K562 (cell line): ENCODE data around the gene CISD2. TPM values are rescaled to one million over a fixed set of nuclear protein-coding genes. Genes with fewer than 3 reads are reported as not detected.
A peak's percentile ranks its signal among the peaks of the same experiment; 100 is the strongest.

Source experiments
- CHD2 ChIP-seq: IDR thresholded peaks from 2 replicates; pipeline ENCODE4 v1.6.1; 2011; ENCODE audit warnings: low read depth, low read length
- CREB3L1 ChIP-seq: fragments of 450-650 bp; IDR thresholded peaks from 2 replicates; pipeline ENCODE4 v1.6.1; 2014; ENCODE audit warnings: low read depth, mild to moderate bottlenecking, moderate library complexity, borderline replicate concordance
- JUND ChIP-seq, 2 experiments: IDR thresholded peaks; 2 replicates in 1 of 2; 3 replicates in 1 of 2; pipeline ENCODE4 v1.6.1; 2011; ENCODE audit warnings: borderline replicate concordance in 2 of 2, low read depth in 2 of 2, low read length in 2 of 2, improper control_type of control experiment in 1 of 2, missing biosample characterization in 1 of 2, missing genetic modification characterization in 1 of 2, missing genetic modification reagents in 1 of 2
- KAT2B ChIP-seq: IDR thresholded peaks from one replicate; pipeline ENCODE4 v1.6.1; 2012; ENCODE audit warnings: low read depth, mild to moderate bottlenecking, control low read depth, inconsistent platforms, low read length, moderate library complexity
- L3MBTL2 ChIP-seq: fragments of 450-650 bp; IDR thresholded peaks from 2 replicates; pipeline ENCODE4 v1.6.1; 2016; ENCODE audit warnings: mild to moderate bottlenecking, moderate library complexity
- MAFK ChIP-seq: IDR thresholded peaks from 2 replicates; pipeline ENCODE4 v1.6.1; 2011; ENCODE audit warnings: low read length, improper control_type of control experiment
- MBD2 ChIP-seq: sonication (generic); IDR thresholded peaks from 2 replicates; pipeline ENCODE4 v1.6.1; 2016; ENCODE audit warnings: low read depth, borderline replicate concordance
- MEIS2 ChIP-seq: fragments of 450-650 bp; IDR thresholded peaks from 2 replicates; pipeline ENCODE4 v1.6.1; 2014; ENCODE audit warnings: mild to moderate bottlenecking; ENCODE audit not compliant: partially characterized antibody
- MIER1 ChIP-seq: fragments of 450-650 bp; IDR thresholded peaks from 2 replicates; pipeline ENCODE4 v1.6.1; 2016; ENCODE audit warnings: antibody characterized with exemption, mild to moderate bottlenecking, low read depth
- MLLT1 ChIP-seq, 2 experiments: fragments of 450-650 bp; IDR thresholded peaks; 2 replicates each; pipeline ENCODE4 v1.6.1; 2016
- MTA1 ChIP-seq: fragments of 450-650 bp; IDR thresholded peaks from 2 replicates; pipeline ENCODE4 v1.6.1; 2017; ENCODE audit warnings: borderline replicate concordance
- MTA3 ChIP-seq: fragments of 450-650 bp; formaldehyde crosslinking; IDR thresholded peaks from 2 replicates; pipeline ENCODE4 v1.6.1; 2017; ENCODE audit warnings: mild to moderate bottlenecking, borderline replicate concordance
- MXI1 ChIP-seq: IDR thresholded peaks from 2 replicates; pipeline ENCODE4 v1.6.1; 2011; ENCODE audit warnings: low read depth, mild to moderate bottlenecking, improper control_type of control experiment, low read length
- MYNN ChIP-seq, 2 experiments: sonication (generic); formaldehyde crosslinking in 1 of 2; IDR thresholded peaks; 2 replicates each; pipeline versions ENCODE4 v1.5.0 to v1.6.1; 2016 to 2020; ENCODE audit warnings: antibody characterized with exemption in 1 of 2, missing genetic modification reagents in 1 of 2
- NFIX ChIP-seq: fragments of 250-450 bp; sonication (Bioruptor Pico); IDR thresholded peaks from 2 replicates; pipeline ENCODE4 v1.4.0; 2020; ENCODE audit warnings: low read depth, mild to moderate bottlenecking, moderate library complexity
- POLR2AphosphoS5 ChIP-seq: IDR thresholded peaks from 2 replicates; pipeline ENCODE4 v1.6.1; 2011; ENCODE audit warnings: mild to moderate bottlenecking, low read depth, low read length, moderate library complexity; ENCODE audit not compliant: control insufficient read depth, insufficient read depth
- POLR2B ChIP-seq: fragments of 450-650 bp; IDR thresholded peaks from 2 replicates; pipeline ENCODE4 v1.6.1; 2018; ENCODE audit warnings: low read depth; ENCODE audit not compliant: partially characterized antibody
- PREB ChIP-seq: sonication (generic); formaldehyde crosslinking; IDR thresholded peaks from 2 replicates; pipeline ENCODE4 v1.8.1; 2023; ENCODE audit warnings: mild to moderate bottlenecking, missing genetic modification reagents
- SMARCE1 ChIP-seq: fragments of 450-650 bp; IDR thresholded peaks from 2 replicates; pipeline ENCODE4 v1.7.1; 2016; ENCODE audit warnings: mild to moderate bottlenecking
- ZC3H4 ChIP-seq: sonication (generic); formaldehyde crosslinking; IDR thresholded peaks from 2 replicates; pipeline ENCODE4 v1.9.0; 2021; ENCODE audit warnings: missing genetic modification reagents, borderline replicate concordance
- ZNF175 ChIP-seq: fragments of 200-800 bp; sonication (Bioruptor generic); IDR thresholded peaks from 2 replicates; pipeline ENCODE4 v1.6.1; 2016; ENCODE audit warnings: low read depth, mild to moderate bottlenecking, missing genetic modification characterization, missing compliant biosample characterization
- ZNF785 ChIP-seq: fragments of 250-450 bp; sonication (Bioruptor Pico); IDR thresholded peaks from 2 replicates; pipeline ENCODE4 v1.4.0; 2020; ENCODE audit warnings: mild to moderate bottlenecking
- polyA plus RNA-seq, 8 experiments: library from polyadenylated mRNA; depleted of rRNA in 4 of 8; stranded (reverse) in 5 of 8; unstranded in 3 of 8; fragments of >200 nt; fragmentation: Nextera tagmentation in 2 of 8; fragmentation: Illumina TruSeq in 1 of 8; extraction: Ambion mirVana in 2 of 8; extraction: Trizol in 1 of 8; gene quantifications; 2 replicates each; pipeline versions ENCODE4 v1.2.1 to v1.2.3, GENCODE V29; 2011 to 2014; ENCODE audit warnings: inconsistent platforms in 1 of 8, missing spikeins in 1 of 8
- total RNA-seq, 7 experiments: library from RNA; depleted of rRNA in 6 of 7; stranded (reverse); fragments of >200 nt in 6 of 7; fragmentation: Illumina TruSeq in 2 of 7; extraction: Trizol in 2 of 7; gene quantifications; 2 replicates each; pipeline versions ENCODE4 v1.2.1 to v1.2.3, GENCODE V29; 2011 to 2021; ENCODE audit warnings: low replicate concordance in 1 of 7

CISD2 gene
- total and polyA plus RNA-seq, 9 of the 15 experiments (the other 6 are each of a cell fraction or from before 2014, with no cell fraction given), result 37.8 to 91.4 (median 59.8) TPM

GRCh38 chr4:102868781-102869568, at the start of gene CISD2 (continued):
- peak; percentile 63 to 68 for TF ChIP-seq MLLT1 (IDR thresholded peaks at IDR 0.05)
- peak; percentile 83 for TF ChIP-seq CHD2
- peak; percentile 95 for TF ChIP-seq L3MBTL2
- peak; percentile 75; the same call in 1 of the 2 replicates for TF ChIP-seq MTA3
- no peak; the same call in 1 of the 2 replicates for TF ChIP-seq MTA1
- peak; percentile 47; the same call in 1 of the 2 replicates for TF ChIP-seq CREB3L1
- TF ChIP-seq MXI1, result peak; percentile 55
- peak; percentile 63; the same call in 1 of the 2 replicates for TF ChIP-seq MYNN (IDR thresholded peaks at IDR 0.05)
- no peak for TF ChIP-seq MYNN (CRISPR knock-in tag; IDR thresholded peaks at IDR 0.05)
- no peak for TF ChIP-seq KAT2B
- TF ChIP-seq NFIX (CRISPR knock-in tag), result no peak
- peak; percentile 44; the same call in 1 of the 2 replicates for TF ChIP-seq PREB (CRISPR knock-in tag)
- no peak; the same call in 1 of the 2 replicates for TF ChIP-seq ZNF175 (CRISPR knock-in tag)
- peak; percentile 31 for TF ChIP-seq MBD2
- TF ChIP-seq POLR2B, result peak; percentile 83
- no peak for TF ChIP-seq MIER1
- peak; percentile 17 for TF ChIP-seq JUND (IDR thresholded peaks at IDR 0.05; ENCODE audit: borderline replicate concordance, low read depth, low read length)
- TF ChIP-seq JUND (tag; IDR thresholded peaks at IDR 0.05; ENCODE audit: borderline replicate concordance, low read depth, low read length), result no peak; the same call in 2 of the 3 replicates
- no peak for TF ChIP-seq ZNF785 (CRISPR knock-in tag)
- peak; percentile 42 for TF ChIP-seq MEIS2
- TF ChIP-seq SMARCE1, result peak; percentile 62; the same call in 1 of the 2 replicates
- TF ChIP-seq ZC3H4 (CRISPR knock-in tag), result 0 out of 2 replicates have a peak, but pooled peaks have one; percentile 40
- peak; percentile 85 for TF ChIP-seq POLR2AphosphoS5
- 0 out of 2 replicates have a peak, but pooled peaks have one; percentile 10 for TF ChIP-seq MAFK
